Endothelial cell of umbilical vein (primary cell): ENCODE data around the gene NUSAP1.

Experiments used
- CTCF ChIP-seq, 2 donors: IDR thresholded peaks; 1 replicate in 1 of 2; 2 replicates in 1 of 2; pipeline ENCODE4 v1.5.1; 2011; ENCODE audit warnings: low read length in 2 of 2, mild to moderate bottlenecking in 2 of 2, moderate library complexity in 2 of 2, control low read depth in 1 of 2, inconsistent platforms in 1 of 2, low read depth in 1 of 2; ENCODE audit not compliant: insufficient read depth in 1 of 2; ENCODE audit errors: extremely low read depth in 1 of 2
- EZH2 ChIP-seq: IDR thresholded peaks from 2 replicates; pipeline ENCODE4 v1.6.1; 2012; ENCODE audit warnings: borderline replicate concordance, low read depth, mild to moderate bottlenecking, moderate library complexity, low read length, inconsistent platforms; ENCODE audit not compliant: severe bottlenecking
- FOS ChIP-seq: IDR thresholded peaks from 2 replicates; pipeline ENCODE4 v1.6.1; 2011; ENCODE audit warnings: mild to moderate bottlenecking, low read length, moderate library complexity, borderline replicate concordance; ENCODE audit not compliant: insufficient read depth
- GATA2 ChIP-seq: IDR thresholded peaks from 2 replicates; pipeline ENCODE4 v1.7.0; 2011; ENCODE audit warnings: low read depth, mild to moderate bottlenecking, moderate library complexity, mixed read lengths, low read length; ENCODE audit not compliant: insufficient read length, insufficient read depth
- JUN ChIP-seq: IDR thresholded peaks from 2 replicates; pipeline ENCODE4 v1.6.1; 2011; ENCODE audit warnings: borderline replicate concordance, low read depth; ENCODE audit not compliant: insufficient read length, insufficient read depth
- MAX ChIP-seq: IDR thresholded peaks from 2 replicates; pipeline ENCODE4 v1.6.1; 2011; ENCODE audit not compliant: insufficient read depth, insufficient read length
- MYC ChIP-seq: IDR thresholded peaks from one replicate; pipeline ENCODE4 v1.6.1; 2011; ENCODE audit warnings: mild to moderate bottlenecking, low read depth, low read length
- POLR2A ChIP-seq: IDR thresholded peaks from 2 replicates; pipeline ENCODE4 v1.6.1; 2012; ENCODE audit warnings: low read depth, mild to moderate bottlenecking, control low read depth, low read length
- POLR2AphosphoS5 ChIP-seq: IDR thresholded peaks from 2 replicates; pipeline ENCODE4 v1.6.1; 2012; ENCODE audit warnings: low read depth, mild to moderate bottlenecking, control low read depth, low read length, moderate library complexity; ENCODE audit not compliant: insufficient read depth

- no peak for TF ChIP-seq CTCF (IDR thresholded peaks at IDR 0.05; ENCODE audit: extremely low read depth in 1 of 2, insufficient read depth in 1 of 2, low read depth in 1 of 2, low read length in 2 of 2)
- no peak for TF ChIP-seq POLR2A
- no peak for TF ChIP-seq POLR2AphosphoS5
- TF ChIP-seq FOS = no peak
- TF ChIP-seq MAX = no peak
- TF ChIP-seq MYC = no peak
- TF ChIP-seq JUN = no peak
- TF ChIP-seq EZH2 = no peak
- no peak for TF ChIP-seq GATA2
These were observed 8.8 kb downstream of the NUSAP1 start for GRCh38 chr15:41341519-41341918.
